ENCODE results near the gene IPP.

GRCh38 chr1:45722809-45723208 is 27.6 kb downstream of the IPP start:
- TF ChIP-seq POLR2A (IDR thresholded peaks at IDR 0.05) (no peak), CTCF (IDR thresholded peaks at IDR 0.05) (no peak), POLR2AphosphoS5 (IDR thresholded peaks at IDR 0.05) (no peak)

All from breast epithelium (tissue), 3 donors.